NOMO-1 treated with DMSO at 0.1 percent for 48 hours (cell line): Measurements from ENCODE around the gene VASN.

ENCODE experiments used
- DNase-seq: peaks from one replicate; lab custom pipeline; 2025; ENCODE audit not compliant: unreplicated experiment; lab: John Stamatoyannopoulos, UW

The VASN gene

GRCh38 chr16:4419402-4419959, 47.8 kb downstream of the VASN start:
- no peak for DNase-seq

- DNase-seq: peak; percentile 83
Observed at GRCh38 chr16:4420505-4421105, 49.0 kb downstream of the VASN start.

DNA sequence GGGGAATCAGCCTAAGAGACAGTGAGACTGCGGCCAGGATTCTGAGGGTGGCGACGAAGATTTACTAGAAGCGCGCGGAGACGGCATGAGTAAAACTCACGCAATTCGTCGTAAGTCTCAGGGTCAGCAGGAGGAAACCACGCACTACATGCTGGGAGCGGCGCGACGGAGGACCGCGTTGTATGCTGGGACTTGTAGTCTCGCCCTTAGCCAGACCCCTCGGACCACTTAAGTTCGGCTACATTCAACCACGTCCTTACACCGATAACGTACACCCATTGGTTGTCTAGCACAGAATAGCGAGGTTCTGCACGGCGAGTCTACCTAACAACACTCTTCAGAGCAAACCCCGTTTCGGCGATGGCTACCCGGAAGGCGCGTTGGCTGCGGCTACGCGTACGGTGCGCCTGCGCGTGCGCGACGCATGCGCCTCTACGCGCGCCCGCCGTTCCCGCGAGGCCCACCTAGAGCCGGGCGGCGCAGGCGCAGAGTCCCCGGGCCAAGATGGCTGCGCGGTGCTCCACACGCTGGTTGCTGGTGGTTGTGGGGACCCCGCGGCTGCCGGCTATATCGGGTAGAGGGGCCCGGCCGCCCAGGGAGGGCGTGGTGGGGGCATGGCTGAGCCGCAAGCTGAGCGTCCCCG, 53.9 kb downstream of the VASN start, which contains the start of gene DNAJA3:
Gene DNAJA3 (plus strand): TSS at position 491 of the 643 bp plus-strand sequence. CDS start 14 bp downstream, at position 505.
- DNase-seq: peak; percentile 92

- peak; percentile 41 for DNase-seq
Observed at GRCh38 chr16:4426021-4426684, 54.5 kb downstream of the VASN start.

DNA sequence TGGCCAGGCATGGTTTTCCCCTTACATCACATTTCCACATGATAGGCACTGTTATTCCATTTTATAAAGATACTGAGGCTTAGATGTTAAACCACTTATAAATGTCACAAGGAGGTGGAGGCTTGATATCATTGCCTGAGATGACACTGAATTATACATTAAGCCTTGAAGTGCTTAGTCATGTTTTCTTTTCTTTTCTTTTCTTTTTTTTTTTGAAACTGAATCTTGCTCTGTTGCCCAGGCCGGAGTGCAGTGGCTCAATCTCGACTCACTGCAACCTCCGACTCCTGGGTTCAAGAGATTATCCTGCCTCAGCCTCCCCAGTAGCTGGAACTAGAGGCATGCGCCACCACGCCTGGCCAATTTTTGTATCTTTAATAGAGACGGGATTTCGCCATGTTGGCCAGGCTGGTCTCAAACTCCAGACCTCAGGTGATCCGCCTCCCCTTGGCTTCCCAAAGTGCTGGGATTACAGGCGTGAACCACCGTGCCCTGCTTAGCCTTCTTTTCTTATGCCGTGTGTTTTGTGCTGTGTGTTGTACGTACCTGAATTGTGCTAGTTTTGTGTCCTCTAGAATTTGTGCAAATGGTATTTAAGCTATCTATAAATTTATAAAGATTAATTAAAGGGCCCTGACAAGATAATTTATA, 55.2 kb downstream of the VASN start:
- DNase-seq: no peak

- DNase-seq: no peak
Observed at GRCh38 chr16:4428500-4428899, 56.9 kb downstream of the VASN start.

DNA sequence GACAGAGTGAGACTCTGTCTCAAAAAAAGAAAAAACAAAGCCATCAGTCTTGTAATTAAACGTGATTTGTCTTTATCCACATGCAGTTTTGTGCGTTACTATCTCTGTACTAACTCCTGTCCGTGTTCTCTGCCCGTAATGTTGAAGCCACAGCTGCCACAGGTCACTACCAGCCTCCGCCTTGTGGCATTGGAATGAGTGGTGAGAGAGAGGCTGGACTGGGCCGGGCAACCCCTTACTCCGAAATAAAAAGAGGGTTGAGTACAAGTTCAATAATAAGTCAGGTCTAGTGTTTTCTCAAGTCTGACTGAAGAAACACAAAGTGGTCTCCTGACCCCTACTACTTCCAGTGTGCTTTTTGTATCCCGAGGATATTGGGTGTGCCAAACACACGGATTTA, 59.4 kb downstream of the VASN start:
- no peak for DNase-seq
